Measurements from ENCODE around the gene USP7.
"Not testable (repeated sequence)": the region's sequence is repeated elsewhere in the genome, so short reads cannot be mapped to it uniquely, and the experiment has no call there.

The USP7 gene

DNA sequence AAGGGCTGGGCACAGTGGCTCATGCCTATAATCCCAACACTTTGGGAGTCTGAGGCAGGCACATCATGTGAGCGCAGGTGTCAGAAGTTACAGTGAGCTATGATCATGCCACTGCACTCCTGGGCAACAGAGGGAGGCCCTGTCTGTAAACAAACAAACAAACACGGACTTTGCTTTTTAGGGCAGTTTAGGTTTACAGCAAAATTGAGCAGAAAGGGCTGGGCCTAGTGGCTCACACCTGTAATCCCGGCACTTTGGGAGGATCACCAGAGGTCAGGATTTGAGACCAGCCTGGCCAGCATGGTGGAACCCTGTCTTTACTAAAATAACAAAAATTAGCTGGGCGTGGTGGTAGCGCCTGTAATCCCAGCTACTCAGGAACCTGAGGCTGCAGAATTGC, 91.6 kb downstream of the USP7 start:
- H3K4me3 ChIP-seq (ENCODE audit: control insufficient read depth, low read depth, low read length): no peak overlapping the region
- TF ChIP-seq, protein P1, sequence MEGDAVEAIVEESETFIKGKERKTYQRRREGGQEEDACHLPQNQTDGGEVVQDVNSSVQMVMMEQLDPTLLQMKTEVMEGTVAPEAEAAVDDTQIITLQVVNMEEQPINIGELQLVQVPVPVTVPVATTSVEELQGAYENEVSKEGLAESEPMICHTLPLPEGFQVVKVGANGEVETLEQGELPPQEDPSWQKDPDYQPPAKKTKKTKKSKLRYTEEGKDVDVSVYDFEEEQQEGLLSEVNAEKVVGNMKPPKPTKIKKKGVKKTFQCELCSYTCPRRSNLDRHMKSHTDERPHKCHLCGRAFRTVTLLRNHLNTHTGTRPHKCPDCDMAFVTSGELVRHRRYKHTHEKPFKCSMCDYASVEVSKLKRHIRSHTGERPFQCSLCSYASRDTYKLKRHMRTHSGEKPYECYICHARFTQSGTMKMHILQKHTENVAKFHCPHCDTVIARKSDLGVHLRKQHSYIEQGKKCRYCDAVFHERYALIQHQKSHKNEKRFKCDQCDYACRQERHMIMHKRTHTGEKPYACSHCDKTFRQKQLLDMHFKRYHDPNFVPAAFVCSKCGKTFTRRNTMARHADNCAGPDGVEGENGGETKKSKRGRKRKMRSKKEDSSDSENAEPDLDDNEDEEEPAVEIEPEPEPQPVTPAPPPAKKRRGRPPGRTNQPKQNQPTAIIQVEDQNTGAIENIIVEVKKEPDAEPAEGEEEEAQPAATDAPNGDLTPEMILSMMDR (IDR thresholded peaks at IDR 0.05; ENCODE audit: control insufficient read depth, insufficient read depth, low read depth, low read length, missing control alignments): no peak
- DNase-seq (ENCODE audit: low read depth): no peak

DNA sequence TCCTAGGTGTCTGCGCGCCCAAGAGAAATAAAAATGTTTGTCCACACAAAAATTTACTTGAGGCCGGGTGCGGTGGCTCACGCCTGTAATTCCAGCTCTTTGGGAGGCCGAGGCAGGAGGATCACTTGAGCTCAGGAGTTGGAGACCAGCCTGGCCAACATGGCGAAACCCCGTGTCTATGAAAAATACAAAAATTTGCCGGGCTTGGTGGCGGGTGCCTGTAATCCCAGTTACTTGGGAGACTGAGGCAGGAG, 93.8 kb downstream of the USP7 start:
- DNase-seq (ENCODE audit: low read depth); H3K4me3 ChIP-seq (ENCODE audit: control insufficient read depth, low read depth, low read length): not testable (repeated sequence)

DNA sequence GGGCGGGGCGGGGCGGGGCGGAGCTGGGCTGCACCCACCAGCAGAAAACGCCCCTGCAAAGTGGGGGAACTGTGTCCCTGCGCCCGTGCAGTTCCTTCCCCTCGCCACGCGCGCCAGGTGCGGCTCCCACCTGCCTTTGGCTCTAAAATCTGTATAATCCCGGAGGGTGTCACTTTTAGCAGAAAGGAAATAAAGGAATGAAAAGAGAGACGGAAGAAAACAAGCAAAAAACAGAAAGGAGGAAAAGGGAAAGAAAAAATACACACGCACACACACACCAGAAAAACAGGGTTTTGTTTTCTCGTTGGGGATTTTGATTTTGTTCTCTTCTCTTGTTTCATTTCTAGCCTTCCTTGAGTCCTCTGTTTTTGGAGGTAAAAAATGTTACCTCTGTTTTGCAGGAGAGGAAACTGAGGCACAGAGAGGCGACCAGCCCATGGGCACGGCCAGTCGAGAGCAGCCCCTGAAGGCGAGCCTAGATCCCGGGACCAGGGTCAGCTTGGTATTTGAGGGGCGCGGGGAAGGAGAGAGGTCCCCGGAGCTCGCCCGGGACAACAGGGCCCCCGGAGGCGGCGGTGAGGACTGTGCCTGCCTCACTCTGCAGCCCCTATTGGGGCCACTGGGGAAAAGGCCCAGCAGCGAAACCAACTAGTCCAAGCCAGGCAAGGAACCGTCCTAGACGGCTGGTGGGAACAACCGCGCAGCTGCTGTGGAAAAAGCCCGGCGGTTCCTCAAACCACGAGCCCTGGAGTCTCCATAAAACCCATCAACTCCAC, 94.3 kb downstream of the USP7 start:
- TF ChIP-seq, protein P1 (IDR thresholded peaks at IDR 0.05; ENCODE audit: control insufficient read depth, insufficient read depth, low read depth, low read length, missing control alignments): no peak
- H3K4me3 ChIP-seq (ENCODE audit: control insufficient read depth, low read depth, low read length): peak overlapping the region; percentile 44
- no peak for DNase-seq (ENCODE audit: low read depth)

DNA sequence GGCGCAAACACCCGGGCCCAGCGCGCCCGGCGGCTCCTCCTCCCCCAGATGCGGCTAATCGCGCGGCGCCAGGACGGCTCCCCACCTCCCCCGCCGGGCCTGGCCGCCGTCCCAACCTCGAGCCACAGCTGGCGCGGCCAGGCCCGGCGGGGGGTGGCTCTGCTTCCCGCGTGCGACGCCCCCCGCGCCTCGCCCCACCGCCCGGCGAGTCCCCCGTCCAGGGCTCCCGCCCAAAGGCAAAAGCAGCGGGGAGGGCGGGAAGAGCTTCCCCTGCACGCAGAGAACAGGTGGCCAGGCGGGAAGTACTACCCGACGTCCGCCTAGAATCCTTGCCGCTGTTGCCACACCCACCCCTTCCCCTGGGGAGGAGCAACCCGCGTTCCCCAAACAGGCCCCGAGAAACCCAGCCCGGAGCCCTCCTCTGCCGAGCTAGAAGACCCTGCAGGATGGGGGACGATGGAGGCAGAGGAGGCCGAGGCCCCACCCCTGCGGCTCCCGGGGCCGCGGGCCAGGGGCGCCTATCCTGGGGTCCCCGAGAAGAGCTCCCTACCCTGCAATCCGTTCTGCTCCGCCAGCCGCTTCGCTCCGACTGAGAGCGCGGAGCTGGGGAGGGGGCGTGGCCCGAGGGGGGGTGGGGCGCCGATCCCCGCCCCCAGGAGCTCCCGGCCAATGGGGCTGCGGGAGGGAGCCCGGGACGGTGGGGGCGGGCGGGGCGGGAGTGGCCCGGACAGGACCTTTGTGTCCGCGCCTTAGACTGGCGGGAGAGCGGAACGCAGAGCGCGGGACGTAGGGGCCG, 95.1 kb downstream of the USP7 start, which contains the start of gene CARHSP1:
CARHSP1 (minus strand) TSS at position 591 of the 796 bp plus-strand sequence. CDS start 9,678 bp downstream, outside the sequence.
- H3K4me3 ChIP-seq (ENCODE audit: control insufficient read depth, low read depth, low read length): peak within 1 kb of the TSS; percentile 91
- TF ChIP-seq, protein P1 (IDR thresholded peaks at IDR 0.05; ENCODE audit: control insufficient read depth, insufficient read depth, low read depth, low read length, missing control alignments): no peak
- DNase-seq (ENCODE audit: low read depth): no peak

DNA sequence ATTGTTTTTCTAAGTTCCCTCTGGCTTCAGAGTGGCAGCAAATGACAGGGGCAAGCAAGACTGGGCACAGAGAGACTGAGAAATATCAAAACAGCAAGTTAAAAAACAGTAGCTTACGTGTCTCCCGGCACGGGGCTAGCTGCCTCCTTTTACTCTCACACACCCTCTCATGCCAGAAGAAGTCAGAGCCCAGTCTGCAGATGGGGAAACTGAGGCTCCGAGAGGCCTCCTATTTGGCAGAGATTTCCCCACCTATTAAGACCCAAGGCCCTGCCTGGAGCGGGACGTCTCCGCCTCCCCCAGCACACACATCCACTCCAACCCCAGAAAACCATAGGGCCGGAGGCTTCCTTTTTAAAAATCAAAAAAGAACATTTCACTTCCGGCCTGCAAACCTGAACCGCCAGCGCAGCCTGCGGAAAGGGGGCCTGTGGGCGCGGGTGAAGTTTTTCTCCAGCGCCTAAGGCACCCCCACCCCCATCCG, 95.7 kb downstream of the USP7 start:
- DNase-seq (ENCODE audit: low read depth): no peak
- H3K4me3 ChIP-seq (ENCODE audit: control insufficient read depth, low read depth, low read length): peak overlapping the region; percentile 91
- TF ChIP-seq, protein P1 (IDR thresholded peaks at IDR 0.05; ENCODE audit: control insufficient read depth, insufficient read depth, low read depth, low read length, missing control alignments): no peak

DNA sequence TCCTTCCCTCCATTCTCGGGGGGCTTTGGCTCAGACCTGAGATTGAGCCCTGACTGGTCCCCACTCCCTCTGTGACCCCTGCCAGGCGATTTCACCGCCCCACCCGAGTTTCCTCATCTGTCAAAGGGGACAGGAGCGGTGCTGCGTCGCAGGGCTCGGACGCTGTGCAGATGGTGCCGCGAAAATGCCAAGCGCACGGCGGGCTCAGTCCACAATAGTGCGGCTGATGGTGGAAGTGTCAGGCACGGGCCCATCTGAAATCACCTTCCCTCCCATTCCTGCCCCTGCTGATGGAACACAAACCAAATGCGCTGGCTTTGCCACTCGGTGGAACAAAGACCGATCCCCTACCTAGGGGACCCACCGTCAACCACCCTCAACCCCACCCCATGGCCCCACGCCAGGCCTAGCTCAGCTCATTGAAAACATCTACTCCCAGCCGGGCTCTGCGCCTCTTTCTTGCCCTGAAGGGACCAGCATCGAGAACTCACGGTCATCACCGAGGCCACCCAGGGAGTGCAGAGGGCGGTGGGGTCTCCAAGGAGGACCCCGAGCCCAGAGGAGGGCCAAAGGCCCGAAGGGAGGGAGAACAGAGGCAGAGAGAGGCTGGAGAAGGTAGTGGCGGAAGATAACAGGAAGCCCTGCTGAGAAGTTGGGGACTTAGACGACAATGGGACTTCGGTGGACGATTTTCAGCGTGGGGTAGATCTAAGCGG, 96.3 kb downstream of the USP7 start:
- TF ChIP-seq, protein P1 (IDR thresholded peaks at IDR 0.05; ENCODE audit: control insufficient read depth, insufficient read depth, low read depth, low read length, missing control alignments): no peak
- DNase-seq (ENCODE audit: low read depth): no peak
- peak overlapping the region; percentile 91 for H3K4me3 ChIP-seq (ENCODE audit: control insufficient read depth, low read depth, low read length)

All from AG09309 (cell line).